MCF 10A (cell line): ENCODE data around the gene RAC2. TPM values are rescaled to one million over a fixed set of nuclear protein-coding genes. Genes with fewer than 3 reads are reported as not detected.

ENCODE experiments used
- BruUV-seq: library from RNA; stranded (reverse); fragments of 400-500 nt; replicated peaks from 2 replicates; lab custom pipeline; 2021; lab: Mats Ljungman, UMichigan
- CTCF ChIA-PET: fragments of 300-600 bp; sonication (Branson Sonifier 250); formaldehyde crosslinking; extraction: SDS; loops from one replicate; lab custom pipeline; 2021; ENCODE audit warnings: antibody characterized with exemption, inconsistent platforms; lab: Yijun Ruan, JAX
- POLR2A ChIA-PET: fragments of 300-600, 350-650 bp; sonication (Branson Sonifier 250); formaldehyde crosslinking; extraction: SDS; loops from one replicate; lab custom pipeline; 2020; ENCODE audit warnings: antibody characterized with exemption, inconsistent platforms; lab: Yijun Ruan, JAX
- DNase-seq: peaks from one replicate; pipeline ENCODE4 v3.0.0-alpha.2; 2018; ENCODE audit not compliant: unreplicated experiment
- H3K27ac Mint-ChIP-seq: one replicate; pipeline ENCODE4 v1.8.0; 2022; ENCODE audit warnings: mild to moderate bottlenecking, low read depth, mixed read lengths; ENCODE audit not compliant: unreplicated experiment
- H3K27me3 Mint-ChIP-seq: one replicate; pipeline ENCODE4 v1.8.0; 2022; ENCODE audit warnings: mixed read lengths; ENCODE audit not compliant: insufficient read depth, unreplicated experiment
- H3K36me3 Mint-ChIP-seq: one replicate; pipeline ENCODE4 v1.8.0; 2022; ENCODE audit warnings: mild to moderate bottlenecking, moderate library complexity, mixed read lengths; ENCODE audit not compliant: insufficient read depth, unreplicated experiment
- H3K4me1 Mint-ChIP-seq: one replicate; pipeline ENCODE4 v1.8.0; 2022; ENCODE audit warnings: mixed read lengths; ENCODE audit not compliant: insufficient read depth, unreplicated experiment
- H3K4me3 Mint-ChIP-seq: one replicate; pipeline ENCODE4 v1.8.0; 2022; ENCODE audit warnings: mild to moderate bottlenecking, moderate library complexity, mixed read lengths; ENCODE audit not compliant: unreplicated experiment
- H3K9me3 Mint-ChIP-seq: one replicate; pipeline ENCODE4 v1.8.0; 2022; ENCODE audit warnings: mixed read lengths; ENCODE audit not compliant: unreplicated experiment
- intact Hi-C: fragments of 100-400 bp; cut with micrococcal nuclease; formaldehyde crosslinking; loops from 2 replicates; pipeline ENCODE4 v1.14.1; 2022
- total RNA-seq: library from RNA; stranded (reverse); gene quantifications from 2 replicates; pipeline ENCODE4 v1.2.3, GENCODE V29; 2022
- TF ChIP-seq, protein P1 (sequence below): fragments of 200-600 bp; IDR thresholded peaks from one replicate; pipeline ENCODE4 v1.8.0; 2022; ENCODE audit warnings: antibody characterized with exemption, mild to moderate bottlenecking; ENCODE audit not compliant: unreplicated experiment

The RAC2 gene
- total RNA-seq, 1 experiment from 2014 or later = 42.4 TPM

- Mint-ChIP-seq H3K27ac (no peak overlapping the region), H3K4me1 (no peaks in the 10 kb centered on the region), H3K4me3 (no peak overlapping the region), H3K9me3 (no peaks in the 10 kb centered on the region), H3K27me3 (peaks cover 36% of the 10 kb centered on the region), H3K36me3 (peaks cover 7% of the 10 kb centered on the region)
- ChIA-PET POLR2A (no interaction called here), CTCF (interaction anchor here (0.7 kb wide), 1 partner anchor 362 kb away, joined by 3 read pairs; no protein-coding TSS in a partner anchor)
- no peak for DNase-seq
- TF ChIP-seq, protein P1, sequence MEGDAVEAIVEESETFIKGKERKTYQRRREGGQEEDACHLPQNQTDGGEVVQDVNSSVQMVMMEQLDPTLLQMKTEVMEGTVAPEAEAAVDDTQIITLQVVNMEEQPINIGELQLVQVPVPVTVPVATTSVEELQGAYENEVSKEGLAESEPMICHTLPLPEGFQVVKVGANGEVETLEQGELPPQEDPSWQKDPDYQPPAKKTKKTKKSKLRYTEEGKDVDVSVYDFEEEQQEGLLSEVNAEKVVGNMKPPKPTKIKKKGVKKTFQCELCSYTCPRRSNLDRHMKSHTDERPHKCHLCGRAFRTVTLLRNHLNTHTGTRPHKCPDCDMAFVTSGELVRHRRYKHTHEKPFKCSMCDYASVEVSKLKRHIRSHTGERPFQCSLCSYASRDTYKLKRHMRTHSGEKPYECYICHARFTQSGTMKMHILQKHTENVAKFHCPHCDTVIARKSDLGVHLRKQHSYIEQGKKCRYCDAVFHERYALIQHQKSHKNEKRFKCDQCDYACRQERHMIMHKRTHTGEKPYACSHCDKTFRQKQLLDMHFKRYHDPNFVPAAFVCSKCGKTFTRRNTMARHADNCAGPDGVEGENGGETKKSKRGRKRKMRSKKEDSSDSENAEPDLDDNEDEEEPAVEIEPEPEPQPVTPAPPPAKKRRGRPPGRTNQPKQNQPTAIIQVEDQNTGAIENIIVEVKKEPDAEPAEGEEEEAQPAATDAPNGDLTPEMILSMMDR = no peak
- intact Hi-C loops = no loop called here
- no TSS peak for BruUV-seq
Observed at GRCh38 chr22:37218771-37219411, 25.2 kb downstream of the RAC2 start.

GRCh38 chr22:37218399-37218770, 25.7 kb downstream of the RAC2 start:
- POLR2A ChIA-PET = no interaction called here
- BruUV-seq = no TSS peak
- intact Hi-C loops = no loop called here
- DNase-seq = no peak
- no peak overlapping the region for H3K4me3 Mint-ChIP-seq
- no peak overlapping the region for H3K27ac Mint-ChIP-seq
- peaks cover 7% of the 10 kb centered on the region for H3K36me3 Mint-ChIP-seq
- H3K4me1 Mint-ChIP-seq = no peaks in the 10 kb centered on the region
- CTCF ChIA-PET = interaction anchor here (0.9 kb wide), 1 partner anchor 175 kb away, joined by 5 read pairs; no protein-coding TSS in a partner anchor
- H3K27me3 Mint-ChIP-seq = peaks cover 36% of the 10 kb centered on the region
- H3K9me3 Mint-ChIP-seq = no peaks in the 10 kb centered on the region
- TF ChIP-seq, protein P1 = no peak

DNA sequence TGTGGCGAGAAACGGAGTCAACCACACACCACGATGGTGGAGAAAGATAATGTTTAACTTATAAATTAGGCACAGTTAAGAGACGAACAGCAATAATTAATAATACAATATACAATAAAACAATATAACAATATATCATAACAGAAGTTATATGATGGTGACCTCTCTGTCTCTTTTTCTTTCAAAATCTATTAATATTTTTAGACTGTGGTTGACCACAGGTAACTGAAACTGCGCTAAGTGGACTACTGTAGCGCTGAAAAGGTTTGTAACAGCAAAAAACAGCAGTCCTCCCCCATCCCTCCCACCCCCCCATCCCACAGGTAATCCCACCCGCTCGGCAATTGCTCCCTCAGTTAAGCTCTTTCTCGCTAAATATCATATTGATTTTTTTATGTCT, 28.2 kb downstream of the RAC2 start:
- H3K9me3 Mint-ChIP-seq = no peaks in the 10 kb centered on the region
- H3K27ac Mint-ChIP-seq = no peak overlapping the region
- no peaks in the 10 kb centered on the region for H3K36me3 Mint-ChIP-seq
- no peak overlapping the region for H3K4me3 Mint-ChIP-seq
- TF ChIP-seq, protein P1 = no peak
- intact Hi-C loops = no loop called here
- POLR2A ChIA-PET = no interaction called here
- H3K4me1 Mint-ChIP-seq = peaks cover 7% of the 10 kb centered on the region
- DNase-seq = no peak
- CTCF ChIA-PET = interaction anchor here (0.6 to 3.0 kb wide), 3 partner anchors 17 to 133 kb away, joined by 3 to 12 read pairs (median 9); no protein-coding TSS in a partner anchor
- no TSS peak for BruUV-seq
- peaks cover 36% of the 10 kb centered on the region for H3K27me3 Mint-ChIP-seq

DNA sequence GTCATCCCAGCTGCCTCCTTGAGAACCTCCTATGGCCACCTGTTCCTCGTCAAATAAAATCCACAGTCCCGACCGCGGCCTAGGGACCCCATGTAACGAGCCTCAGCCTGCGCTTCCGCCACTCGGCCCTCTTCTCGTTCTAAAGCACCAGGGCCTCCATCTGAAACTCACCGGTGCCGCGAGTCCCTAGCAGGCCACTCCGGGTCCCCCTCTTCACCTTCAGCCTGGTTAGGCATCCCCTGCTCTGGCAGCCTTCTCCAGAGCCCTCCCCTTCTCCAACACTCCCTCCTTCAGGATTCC, 29.4 kb downstream of the RAC2 start:
- CTCF ChIA-PET = no interaction called here
- BruUV-seq = no TSS peak
- TF ChIP-seq, protein P1 = no peak
- H3K4me1 Mint-ChIP-seq = peaks cover 7% of the 10 kb centered on the region
- POLR2A ChIA-PET = no interaction called here
- DNase-seq = no peak
- intact Hi-C loops = no loop called here
- no peaks in the 10 kb centered on the region for H3K36me3 Mint-ChIP-seq
- peak overlapping the region; percentile 8 for H3K27ac Mint-ChIP-seq
- H3K9me3 Mint-ChIP-seq = no peaks in the 10 kb centered on the region
- peaks cover 35% of the 10 kb centered on the region for H3K27me3 Mint-ChIP-seq
- no peak overlapping the region for H3K4me3 Mint-ChIP-seq
